Measurements from ENCODE around the gene GPR17. TPM values are rescaled to one million over a fixed set of nuclear protein-coding genes. Genes with fewer than 3 reads are reported as not detected.

GPR17 gene
- total RNA-seq, 1 donor from 2014 or later = not detected

DNA sequence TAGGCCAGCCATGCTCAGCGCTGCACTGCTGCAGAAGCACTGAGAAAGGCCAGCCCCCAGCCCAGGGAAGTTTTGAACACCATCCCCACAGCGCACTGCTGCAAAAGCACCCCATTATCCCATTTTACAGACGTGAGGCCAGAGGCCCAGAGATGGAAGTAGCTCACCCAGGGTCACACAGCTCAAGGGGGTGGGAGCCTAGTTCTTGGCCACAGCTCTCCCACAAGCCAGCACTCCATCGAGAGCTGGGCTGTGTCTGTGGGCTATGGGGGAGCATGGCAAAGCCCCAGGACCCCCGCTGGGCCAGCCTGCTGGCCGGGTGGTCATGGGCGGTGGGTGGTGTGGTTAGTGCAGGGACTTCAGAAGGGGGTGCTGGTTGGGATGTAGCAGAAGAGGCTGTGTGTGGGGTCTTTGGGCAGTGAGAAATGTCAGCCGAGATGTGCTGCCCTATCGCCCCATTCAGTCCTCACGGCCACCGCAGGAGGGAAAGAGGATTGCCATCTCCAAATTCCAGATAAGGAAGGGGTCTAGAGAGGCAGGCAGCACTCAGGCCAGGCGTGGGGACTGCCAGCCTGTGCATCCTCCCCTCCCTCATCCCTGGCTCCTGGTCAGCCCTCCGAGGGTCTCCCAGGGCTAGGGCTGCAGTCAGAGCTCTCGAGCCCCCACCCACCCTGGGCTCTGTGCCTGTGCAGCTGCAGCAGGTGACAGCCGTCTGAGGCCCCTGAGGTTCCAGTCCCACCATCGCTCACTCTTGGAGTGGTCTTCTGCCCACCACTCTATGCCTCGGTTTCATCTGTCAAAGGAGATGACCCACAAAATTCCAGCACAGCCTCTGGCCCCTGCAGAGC lies 17.0 kb upstream of the GPR17 start:
- no peak for DNase-seq (ENCODE audit: low spot score)

DNA sequence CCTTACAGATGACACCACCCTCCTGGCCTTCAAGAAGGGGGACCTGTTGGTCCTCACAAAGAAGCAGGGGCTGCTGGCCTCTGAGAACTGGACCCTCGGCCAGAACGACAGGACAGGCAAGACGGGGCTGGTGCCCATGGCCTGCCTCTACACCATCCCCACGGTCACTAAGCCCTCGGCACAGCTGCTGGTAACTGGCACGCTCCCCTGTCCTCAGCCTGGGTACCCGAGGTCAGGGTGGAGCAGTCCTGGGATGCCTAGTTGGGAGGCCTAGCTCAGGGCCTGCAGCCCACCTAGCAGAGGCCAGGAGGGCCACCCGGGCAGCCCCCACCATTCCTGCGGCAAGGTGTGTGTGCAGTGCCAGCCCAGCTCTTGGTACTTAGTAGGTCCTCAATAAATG lies 16.3 kb upstream of the GPR17 start:
- no peak for DNase-seq (ENCODE audit: low spot score)

DNA sequence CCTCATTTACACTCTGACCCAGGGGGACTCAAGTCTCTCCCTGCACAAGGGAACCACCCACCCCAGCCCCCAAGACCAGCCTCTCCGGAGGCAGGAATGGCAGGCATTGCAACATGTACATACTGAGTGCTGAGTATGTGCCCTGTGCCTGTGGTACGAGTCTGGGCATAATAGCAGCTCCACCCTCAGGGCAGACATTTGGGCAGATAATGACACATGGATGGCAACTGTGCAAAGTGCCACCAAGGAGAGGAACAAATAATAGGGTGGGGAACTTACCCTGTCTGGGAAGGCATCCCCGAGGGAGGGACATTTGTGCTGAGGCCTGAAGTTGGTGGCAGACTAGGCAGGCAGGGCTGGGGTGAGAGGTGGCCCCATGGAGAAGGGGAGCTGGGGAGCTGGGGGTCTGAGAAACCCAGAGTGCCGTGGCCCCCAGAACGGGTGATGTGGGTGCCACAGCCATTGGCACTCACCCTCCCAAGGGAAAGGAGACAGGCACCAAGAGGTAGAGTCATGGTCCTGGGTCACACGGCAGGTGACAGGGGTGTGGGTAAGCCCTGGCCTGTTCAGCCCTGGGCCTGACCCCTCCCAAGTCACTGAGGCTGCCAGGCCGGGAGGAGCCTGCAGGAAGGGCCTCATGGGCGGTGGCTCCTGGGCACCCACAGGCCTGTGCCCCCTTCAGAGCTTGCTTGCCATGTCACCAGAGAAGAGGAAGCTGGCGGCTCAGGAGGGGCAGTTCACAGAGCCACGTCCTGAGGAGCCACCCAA lies 15.7 kb upstream of the GPR17 start:
- DNase-seq (ENCODE audit: low spot score) = no peak

GRCh38 chr2:127630864-127631540 lies 15.0 kb upstream of the GPR17 start:
- DNase-seq (ENCODE audit: low spot score) = no peak

GRCh38 chr2:127631541-127631996 lies 14.4 kb upstream of the GPR17 start:
- DNase-seq (ENCODE audit: low spot score) = no peak

- DNase-seq (ENCODE audit: low spot score) = no peak
Observed at GRCh38 chr2:127631997-127632581, 13.9 kb upstream of the GPR17 start.

DNA sequence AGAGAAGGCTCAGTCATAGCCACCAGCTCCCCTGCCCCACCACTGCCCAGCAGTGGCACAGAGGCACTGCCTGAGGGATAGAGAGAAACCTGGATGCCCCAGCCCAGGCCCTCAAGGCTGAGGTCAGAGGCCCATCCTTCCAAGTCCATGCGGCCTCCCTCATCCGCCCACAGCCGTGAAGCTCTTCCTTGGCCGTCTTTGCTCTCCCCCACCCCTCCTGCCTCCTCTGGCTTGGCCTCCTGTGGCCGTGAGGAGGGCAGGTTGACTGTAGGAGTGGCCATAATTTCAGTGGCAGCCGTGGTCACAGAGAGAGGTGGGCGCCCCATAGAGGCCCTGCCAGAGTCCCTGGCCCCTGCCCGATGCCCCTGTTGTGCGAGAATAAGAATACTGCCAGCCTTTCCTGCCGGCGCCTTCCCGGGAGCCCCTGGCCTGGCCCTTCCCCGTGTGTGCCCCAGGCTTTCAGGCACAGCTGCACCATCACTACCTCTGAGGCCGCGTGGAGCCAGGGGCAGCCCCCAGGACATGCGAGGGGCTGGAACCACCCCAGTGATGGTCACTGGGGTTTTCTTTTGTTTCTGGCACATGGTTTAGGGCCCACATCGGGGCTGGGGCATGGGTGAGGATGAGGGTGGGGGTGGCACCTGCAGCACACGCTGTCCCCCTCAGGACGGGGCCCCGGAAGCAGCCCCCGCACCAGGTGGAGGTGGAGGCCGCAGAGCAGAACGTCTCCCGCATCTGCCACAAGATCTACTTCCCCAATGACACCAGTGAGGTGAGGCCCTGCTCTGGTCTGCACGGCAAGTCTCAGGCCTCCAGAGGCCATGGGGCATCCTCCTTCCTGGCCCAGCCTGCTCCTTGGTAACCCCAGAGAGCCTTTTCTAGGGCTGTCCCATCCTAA lies 13.1 kb upstream of the GPR17 start:
- no peak for DNase-seq (ENCODE audit: low spot score)

DNA sequence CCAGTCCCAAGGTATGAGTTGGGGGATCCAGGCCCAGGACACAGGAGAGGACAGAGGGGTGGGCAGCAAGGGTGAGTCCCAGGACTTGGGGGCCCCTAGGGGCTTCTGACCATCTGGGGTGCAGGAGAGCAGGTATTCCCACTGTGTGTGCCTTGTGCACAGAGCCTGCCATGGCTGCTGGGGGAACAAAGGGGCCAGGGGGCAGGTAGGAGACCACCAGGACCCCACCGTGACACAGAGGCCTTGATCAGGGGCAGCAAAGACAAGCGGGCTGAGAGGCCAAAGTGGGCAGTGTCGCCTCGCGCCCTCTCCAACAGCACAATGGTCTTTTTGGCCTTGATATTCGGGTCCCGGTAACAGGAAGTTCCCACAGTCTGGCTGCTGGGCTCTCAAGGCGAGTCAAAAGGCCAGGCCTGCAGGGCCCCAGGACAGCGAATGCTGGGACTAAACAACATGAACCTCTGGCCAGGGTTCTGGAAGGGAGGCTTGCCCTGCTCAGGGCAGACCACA lies 12.3 kb upstream of the GPR17 start:
- DNase-seq (ENCODE audit: low spot score) = no peak

- no peak for DNase-seq (ENCODE audit: low spot score)
Observed at GRCh38 chr2:127634066-127634617, 11.8 kb upstream of the GPR17 start.

DNA sequence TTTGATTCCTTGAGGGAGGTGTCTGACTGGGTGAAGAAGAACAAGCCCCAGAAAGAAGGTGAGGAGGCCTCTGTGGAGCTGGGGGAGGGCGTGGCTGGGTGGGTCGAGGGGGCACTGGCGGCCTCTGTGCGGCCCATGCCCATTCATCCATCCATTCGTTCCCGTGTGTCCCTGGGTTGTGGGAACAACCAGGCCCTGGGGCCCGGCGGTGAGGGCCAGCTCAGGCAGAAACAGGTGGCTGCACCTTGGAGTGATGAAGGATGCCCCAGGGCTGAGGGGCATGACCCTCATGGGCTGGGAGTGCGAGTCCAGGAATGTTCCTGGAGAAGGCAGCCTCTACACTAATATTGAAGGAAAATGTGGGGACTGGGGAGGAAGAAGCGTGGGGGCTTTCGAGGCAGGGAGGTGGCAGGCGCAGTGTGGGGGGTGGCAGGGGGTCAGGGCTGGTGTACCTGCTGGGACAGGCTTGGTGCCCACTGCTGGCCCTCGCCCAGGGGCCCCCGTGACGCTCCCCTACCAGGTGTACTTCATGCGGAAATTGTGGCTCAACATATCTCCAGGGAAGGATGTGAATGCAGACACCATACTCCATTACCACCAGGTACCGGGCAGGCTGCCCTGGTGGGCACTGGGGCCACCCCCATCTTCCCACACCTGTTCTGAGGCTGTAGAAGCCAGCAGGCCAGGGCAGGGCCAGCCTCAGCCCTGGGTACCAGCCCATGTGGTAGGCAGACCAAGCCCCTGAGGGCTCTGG lies 11.2 kb upstream of the GPR17 start:
- no peak for DNase-seq (ENCODE audit: low spot score)

- no peak for DNase-seq (ENCODE audit: low spot score)
Observed at GRCh38 chr2:127635380-127636237, 10.3 kb upstream of the GPR17 start.

DNA sequence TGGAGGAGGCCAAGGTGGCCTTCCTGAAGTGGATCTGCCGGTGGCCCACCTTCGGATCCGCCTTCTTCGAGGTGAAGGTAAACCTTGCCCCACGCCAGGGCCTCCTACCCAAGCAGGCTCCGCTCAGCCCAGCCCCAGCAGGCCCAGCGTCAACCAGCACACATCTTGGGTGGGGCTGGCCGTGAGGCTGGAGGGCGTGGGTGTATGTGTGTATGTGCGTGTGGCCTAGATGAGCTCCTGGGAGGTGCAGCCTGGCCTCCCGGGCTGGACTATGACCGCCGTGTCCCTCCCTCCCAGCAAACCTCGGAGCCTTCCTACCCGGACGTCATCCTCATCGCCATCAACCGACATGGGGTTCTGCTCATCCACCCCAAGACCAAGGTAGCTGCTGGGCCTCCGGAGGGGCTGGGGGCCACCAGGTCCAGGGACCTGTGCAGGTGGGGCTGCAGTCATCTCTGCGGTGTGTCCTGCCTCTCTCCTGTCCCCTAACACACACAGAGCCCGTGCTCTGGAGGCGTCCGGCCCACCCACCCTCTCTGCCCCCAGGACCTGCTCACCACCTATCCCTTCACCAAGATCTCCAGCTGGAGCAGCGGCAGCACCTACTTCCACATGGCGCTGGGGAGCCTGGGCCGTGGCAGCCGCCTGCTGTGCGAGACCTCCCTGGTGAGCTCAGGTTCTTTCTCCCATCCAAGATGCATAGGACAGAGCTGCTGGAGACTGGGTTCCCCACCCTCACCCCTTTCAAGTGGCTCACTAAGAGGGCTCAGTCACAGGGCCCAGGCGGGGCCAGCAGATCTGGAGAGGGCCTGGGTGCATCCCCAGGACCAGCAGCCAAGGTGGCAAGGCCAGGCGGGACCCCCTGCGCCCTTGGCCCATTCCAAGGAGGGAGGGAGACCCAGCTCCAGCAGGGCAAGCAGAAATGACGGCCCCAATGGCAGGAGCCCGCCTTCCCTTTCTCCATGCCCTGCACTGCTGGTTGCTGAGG lies 9.4 kb upstream of the GPR17 start:
- no peak for DNase-seq (ENCODE audit: low spot score)

DNA sequence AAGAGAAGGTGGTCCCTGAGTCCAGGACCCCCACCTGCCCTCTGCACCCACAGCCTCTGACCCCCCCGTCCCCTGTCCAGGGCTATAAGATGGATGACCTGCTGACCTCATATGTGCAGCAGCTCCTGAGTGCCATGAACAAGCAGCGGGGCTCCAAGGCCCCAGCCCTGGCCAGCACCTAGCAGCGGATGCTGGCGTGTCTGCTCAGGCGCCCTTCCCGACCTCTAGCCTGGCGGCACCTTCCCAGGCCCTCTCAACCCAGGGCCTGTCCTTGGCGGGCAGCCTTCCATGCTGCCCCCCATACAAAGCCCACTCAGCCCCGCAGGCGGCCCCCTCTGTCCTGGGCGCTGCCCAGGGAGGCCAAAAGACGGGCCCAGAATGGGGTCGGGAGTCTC lies 8.7 kb upstream of the GPR17 start:
- DNase-seq (ENCODE audit: low spot score) = no peak

DNA sequence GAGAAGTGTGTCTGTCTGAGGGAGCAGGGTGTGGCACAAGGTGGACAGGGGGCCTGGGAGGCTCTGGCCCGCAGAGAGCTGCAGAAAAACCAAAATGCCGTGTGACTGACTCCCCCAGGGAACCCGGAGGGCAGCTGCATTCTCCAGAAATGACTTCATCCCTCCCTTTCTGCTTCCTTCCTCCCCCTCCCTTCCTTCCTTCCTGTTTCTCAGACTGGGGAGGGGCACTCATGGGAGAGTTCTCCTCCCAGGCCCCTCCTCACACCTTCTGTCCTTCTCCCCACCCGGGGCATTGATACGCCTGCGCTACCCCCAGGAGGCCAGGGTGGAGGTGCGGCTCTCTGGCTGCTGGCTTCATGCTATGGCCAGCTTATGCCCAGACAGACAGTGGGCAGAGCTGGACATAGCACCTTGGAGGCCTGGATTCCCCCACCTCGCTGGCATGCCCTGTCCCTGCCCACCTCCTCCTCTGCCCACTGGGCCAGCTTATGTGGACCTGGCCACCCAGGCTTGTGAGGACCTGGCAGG lies 8.2 kb upstream of the GPR17 start:
- DNase-seq (ENCODE audit: low spot score) = no peak

GRCh38 chr2:127638361-127639110 lies 7.4 kb upstream of the GPR17 start:
- no peak for DNase-seq (ENCODE audit: low spot score)

DNA sequence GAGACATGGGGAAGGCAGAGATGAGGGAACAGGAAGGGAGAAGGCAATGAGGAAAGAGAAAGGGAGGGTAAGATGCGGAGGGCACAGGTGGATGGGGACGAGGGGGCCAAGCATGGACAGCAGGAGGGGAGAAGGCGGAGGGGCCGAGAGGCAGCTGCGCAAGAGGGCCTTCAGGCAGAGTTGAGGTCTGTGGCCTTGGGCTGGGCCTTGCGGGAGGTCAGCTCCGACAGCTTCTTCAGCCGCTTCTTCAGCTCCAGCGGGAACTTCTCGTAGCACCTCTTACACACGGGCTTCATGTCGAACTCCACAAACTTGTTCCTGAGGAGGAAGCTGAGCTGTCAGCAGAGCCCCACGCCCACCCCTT lies 6.9 kb upstream of the GPR17 start:
- no peak for DNase-seq (ENCODE audit: low spot score)

Data from mesenteric fat pad (tissue), 1 donor.